ENCODE measurements around the gene APH1A. TPM values are rescaled to one million over a fixed set of nuclear protein-coding genes. Genes with fewer than 3 reads are reported as not detected.

The APH1A gene
- polyA plus RNA-seq, 3 donors: 83.7 to 134 (median 83.9) TPM

- peaks cover 24 to 25% of the 10 kb centered on the region in 2 donors for H3K4me1 ChIP-seq (ENCODE audit: control insufficient read depth in 1 of 2, insufficient read depth in 2 of 2, low read length in 2 of 2)
- H2AFZ ChIP-seq (ENCODE audit: insufficient read depth, low read depth, low read length, poor library complexity, severe bottlenecking): peak overlapping the region; percentile 92
- WGBS (ENCODE audit: insufficient coverage): 0% methylated on average over 9 of the region's 27 CpGs
- H4K20me1 ChIP-seq (ENCODE audit: insufficient read depth, low read length): no peaks in the 10 kb centered on the region
- Mint-ChIP-seq H3K36me3 (peaks cover 3 to 7% of the 10 kb centered on the region in 2 donors), H3K4me3 (no peak overlapping the region), H3K27ac (peak overlapping the region in 1 of 7 donors; percentile 97), H3K27me3 (ENCODE audit: low read depth in 3 of 3) (peaks cover 0 to 2% (median 0%) of the 10 kb centered on the region in 3 donors), H3K4me1 (peaks cover 18% of the 10 kb centered on the region), H3K9me3 (no peaks in the 10 kb centered on the region)
- H3K27me3 ChIP-seq (ENCODE audit: control insufficient read depth in 2 of 2, insufficient read depth in 2 of 2, low read length in 2 of 2): no peaks in the 10 kb centered on the region
- TF ChIP-seq, protein P1, sequence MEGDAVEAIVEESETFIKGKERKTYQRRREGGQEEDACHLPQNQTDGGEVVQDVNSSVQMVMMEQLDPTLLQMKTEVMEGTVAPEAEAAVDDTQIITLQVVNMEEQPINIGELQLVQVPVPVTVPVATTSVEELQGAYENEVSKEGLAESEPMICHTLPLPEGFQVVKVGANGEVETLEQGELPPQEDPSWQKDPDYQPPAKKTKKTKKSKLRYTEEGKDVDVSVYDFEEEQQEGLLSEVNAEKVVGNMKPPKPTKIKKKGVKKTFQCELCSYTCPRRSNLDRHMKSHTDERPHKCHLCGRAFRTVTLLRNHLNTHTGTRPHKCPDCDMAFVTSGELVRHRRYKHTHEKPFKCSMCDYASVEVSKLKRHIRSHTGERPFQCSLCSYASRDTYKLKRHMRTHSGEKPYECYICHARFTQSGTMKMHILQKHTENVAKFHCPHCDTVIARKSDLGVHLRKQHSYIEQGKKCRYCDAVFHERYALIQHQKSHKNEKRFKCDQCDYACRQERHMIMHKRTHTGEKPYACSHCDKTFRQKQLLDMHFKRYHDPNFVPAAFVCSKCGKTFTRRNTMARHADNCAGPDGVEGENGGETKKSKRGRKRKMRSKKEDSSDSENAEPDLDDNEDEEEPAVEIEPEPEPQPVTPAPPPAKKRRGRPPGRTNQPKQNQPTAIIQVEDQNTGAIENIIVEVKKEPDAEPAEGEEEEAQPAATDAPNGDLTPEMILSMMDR (IDR thresholded peaks at IDR 0.05): no peak
- peak overlapping the region; percentile 81 to 89 (median 82) for H3K4me3 ChIP-seq (replicated peaks in 1 of 3; ENCODE audit: low read depth in 2 of 3, low read length in 3 of 3)
- peaks cover 0 to 4% of the 10 kb centered on the region in 2 donors for H3K36me3 ChIP-seq (replicated peaks in 1 of 2; ENCODE audit: control insufficient read depth in 1 of 2, insufficient read depth in 2 of 2, low read length in 2 of 2)
- no peaks in the 10 kb centered on the region for H3K9me3 ChIP-seq (replicated peaks in 1 of 2; ENCODE audit: control insufficient read depth in 1 of 2, insufficient read depth in 1 of 2, low read length in 2 of 2)
- H3K4me2 ChIP-seq (replicated peaks; ENCODE audit: extremely low read depth, low read length, poor library complexity, severe bottlenecking): peak overlapping the region; percentile 99
- intact Hi-C loops (cut with micrococcal nuclease): loop anchor here in 1 of 2 donors (10.0 kb wide), 1 partner anchor 51 kb away; no protein-coding TSS in a partner anchor
- H3K9ac ChIP-seq (ENCODE audit: insufficient read depth, low read length, poor library complexity, severe bottlenecking): peak overlapping the region; percentile 93
- peaks cover 53% of the 10 kb centered on the region for H3K79me2 ChIP-seq (ENCODE audit: insufficient read depth, low read length)
- peak in 2 of 3 donors; percentile 46 to 66 for DNase-seq
- peak overlapping the region; percentile 97 for H3K27ac ChIP-seq (ENCODE audit: low read depth in 1 of 2, low read length in 2 of 2)
Observed at GRCh38 chr1:150235294-150235851, 33.4 kb downstream of the APH1A start.

GRCh38 chr1:150234566-150235293 is 34.1 kb downstream of the APH1A start:
- Histone ChIP-seq H3K9ac (ENCODE audit: insufficient read depth, low read length, poor library complexity, severe bottlenecking) (peak overlapping the region; percentile 93), H2AFZ (ENCODE audit: insufficient read depth, low read depth, low read length, poor library complexity, severe bottlenecking) (peak overlapping the region; percentile 92), H3K27ac (ENCODE audit: low read depth in 1 of 2, low read length in 2 of 2) (peak overlapping the region; percentile 97), H3K27me3 (ENCODE audit: control insufficient read depth in 2 of 2, insufficient read depth in 2 of 2, low read length in 2 of 2) (no peaks in the 10 kb centered on the region), H3K4me1 (ENCODE audit: control insufficient read depth in 1 of 2, insufficient read depth in 2 of 2, low read length in 2 of 2) (peaks cover 24 to 25% of the 10 kb centered on the region in 2 donors), H3K36me3 (replicated peaks in 1 of 2; ENCODE audit: control insufficient read depth in 1 of 2, insufficient read depth in 2 of 2, low read length in 2 of 2) (peaks cover 0 to 4% of the 10 kb centered on the region in 2 donors), H3K4me2 (replicated peaks; ENCODE audit: extremely low read depth, low read length, poor library complexity, severe bottlenecking) (peak overlapping the region; percentile 99), H3K79me2 (ENCODE audit: insufficient read depth, low read length) (peaks cover 59% of the 10 kb centered on the region), H3K9me3 (replicated peaks in 1 of 2; ENCODE audit: control insufficient read depth in 1 of 2, insufficient read depth in 1 of 2, low read length in 2 of 2) (no peaks in the 10 kb centered on the region), H4K20me1 (ENCODE audit: insufficient read depth, low read length) (no peaks in the 10 kb centered on the region), H3K4me3 (replicated peaks in 1 of 3; ENCODE audit: low read depth in 2 of 3, low read length in 3 of 3) (peak overlapping the region; percentile 81 to 89 (median 82))
- TF ChIP-seq, protein P1 (IDR thresholded peaks at IDR 0.05): no peak
- Mint-ChIP-seq H3K9me3 (no peaks in the 10 kb centered on the region), H3K27ac (peak overlapping the region in 6 of 7 donors; percentile 96 to 99 (median 98)), H3K36me3 (peaks cover 8 to 13% of the 10 kb centered on the region in 2 donors), H3K4me3 (no peak overlapping the region), H3K4me1 (peaks cover 18% of the 10 kb centered on the region), H3K27me3 (ENCODE audit: low read depth in 3 of 3) (peaks cover 0 to 2% (median 0%) of the 10 kb centered on the region in 3 donors)
- peak; percentile 71 to 88 (median 75) for DNase-seq
- intact Hi-C loops (cut with micrococcal nuclease): loop anchor here in 1 of 2 donors (10.0 kb wide), 1 partner anchor 50 kb away; no protein-coding TSS in a partner anchor
- WGBS (ENCODE audit: insufficient coverage): under 1% methylated on average over 78 of the region's 78 CpGs
